Stimulated activated CD8-positive, alpha-beta memory T cell treated with anti-CD3 and anti-CD28 coated beads, Interleukin-2, amount 100 ng/mL, for 1 hour (primary cell): ENCODE measurements around the gene ST6GALNAC3.

Experiments
- DNase-seq, 2 donors: peaks; one replicate each; pipeline ENCODE4 v3.0.0-alpha.2; 2020; ENCODE audit warnings: low read depth in 2 of 2

The ST6GALNAC3 gene

GRCh38 chr1:76583875-76584477, 509.4 kb downstream of the ST6GALNAC3 start:
- no peak for DNase-seq

- DNase-seq: no peak
Measured at GRCh38 chr1:76585980-76586674, 511.6 kb downstream of the ST6GALNAC3 start.

GRCh38 chr1:76587212-76587611, 512.7 kb downstream of the ST6GALNAC3 start:
- DNase-seq: no peak

- DNase-seq: no peak
Measured at GRCh38 chr1:76591461-76591860, 516.9 kb downstream of the ST6GALNAC3 start.

GRCh38 chr1:76591963-76592362, 517.4 kb downstream of the ST6GALNAC3 start:
- no peak for DNase-seq

GRCh38 chr1:76593141-76593540, 518.6 kb downstream of the ST6GALNAC3 start:
- no peak for DNase-seq

GRCh38 chr1:76593618-76594017, 519.1 kb downstream of the ST6GALNAC3 start:
- no peak for DNase-seq

GRCh38 chr1:76595024-76595423, 520.5 kb downstream of the ST6GALNAC3 start:
- DNase-seq: no peak

GRCh38 chr1:76601465-76601864, 526.9 kb downstream of the ST6GALNAC3 start:
- DNase-seq: no peak

GRCh38 chr1:76607717-76608116, 533.2 kb downstream of the ST6GALNAC3 start:
- no peak for DNase-seq

- no peak for DNase-seq
Measured at GRCh38 chr1:76611770-76612445, 537.4 kb downstream of the ST6GALNAC3 start.

GRCh38 chr1:76613886-76614285, 539.3 kb downstream of the ST6GALNAC3 start:
- no peak for DNase-seq

GRCh38 chr1:76615253-76616035, 540.9 kb downstream of the ST6GALNAC3 start:
- no peak for DNase-seq

- DNase-seq: no peak
Measured at GRCh38 chr1:76620371-76620770, 545.8 kb downstream of the ST6GALNAC3 start.

GRCh38 chr1:76622774-76623528, 548.4 kb downstream of the ST6GALNAC3 start:
- no peak for DNase-seq

GRCh38 chr1:76625886-76626678, 551.5 kb downstream of the ST6GALNAC3 start:
- no peak for DNase-seq

- DNase-seq: no peak
Measured at GRCh38 chr1:76627498-76627897, 553.0 kb downstream of the ST6GALNAC3 start.

GRCh38 chr1:76627901-76628300, 553.4 kb downstream of the ST6GALNAC3 start:
- DNase-seq: no peak

GRCh38 chr1:76632136-76632535, 557.6 kb downstream of the ST6GALNAC3 start:
- DNase-seq: no peak

- no peak for DNase-seq
Measured at GRCh38 chr1:76635784-76636183, 561.2 kb downstream of the ST6GALNAC3 start.

GRCh38 chr1:76639181-76639580, 564.6 kb downstream of the ST6GALNAC3 start:
- no peak for DNase-seq
